Small intestine (tissue), 7 donors: Measurements from ENCODE around the gene AOAH. TPM values are rescaled to one million over a fixed set of nuclear protein-coding genes. Genes with fewer than 3 reads are reported as not detected.
"Not testable (repeated sequence)": the region's sequence is repeated elsewhere in the genome, so short reads cannot be mapped to it uniquely, and the experiment has no call there.

Source experiments
- DNase-seq, 2 donors: peaks; one replicate each; pipeline versions ENCODE4 v3.0.0 to v3.0.0-alpha.2; 2013
- FAIRE-seq: peaks from 2 replicates; lab custom pipeline; 2012; peaks lifted over from hg19 to GRCh38; lab: Jason Lieb, UNC
- H3K27ac ChIP-seq, 3 donors: one replicate each; pipeline ENCODE4 v1.5.1; 2013; ENCODE audit warnings: low read length in 2 of 3, mild to moderate bottlenecking in 2 of 3, control low read depth in 1 of 3, inconsistent platforms in 1 of 3, low read depth in 1 of 3, moderate library complexity in 1 of 3
- H3K27me3 ChIP-seq, 3 donors: one replicate each; pipeline ENCODE4 v1.6.1; 2013; ENCODE audit warnings: low read length in 3 of 3, inconsistent platforms in 1 of 3; ENCODE audit not compliant: control insufficient read depth in 3 of 3, insufficient read depth in 3 of 3
- H3K36me3 ChIP-seq, 3 donors: one replicate each; pipeline ENCODE4 v1.6.1; 2013; ENCODE audit warnings: low read length in 3 of 3, inconsistent platforms in 1 of 3, low read depth in 1 of 3, mild to moderate bottlenecking in 1 of 3, moderate library complexity in 1 of 3; ENCODE audit not compliant: control insufficient read depth in 3 of 3, insufficient read depth in 2 of 3
- H3K4me1 ChIP-seq, 3 donors: one replicate each; pipeline ENCODE4 v1.6.1; 2013; ENCODE audit warnings: low read length in 2 of 3, inconsistent platforms in 1 of 3, low read depth in 1 of 3, mild to moderate bottlenecking in 1 of 3, moderate library complexity in 1 of 3; ENCODE audit not compliant: control insufficient read depth in 3 of 3, insufficient read depth in 2 of 3
- H3K4me3 ChIP-seq, 3 donors: one replicate each; pipeline ENCODE4 v1.5.1; 2013; ENCODE audit warnings: low read length in 3 of 3, control low read depth in 1 of 3, inconsistent platforms in 1 of 3, low read depth in 1 of 3, mild to moderate bottlenecking in 1 of 3, moderate library complexity in 1 of 3
- H3K9me3 ChIP-seq, 2 donors: one replicate each; pipeline ENCODE4 v1.6.1; 2013; ENCODE audit warnings: low read depth in 1 of 2, low read length in 1 of 2; ENCODE audit not compliant: control insufficient read depth in 2 of 2, insufficient read depth in 1 of 2
- WGBS, 3 donors: extraction: QIAGEN DNeasy Blood & Tissue Kit; methylation state at CpG; one replicate each; pipeline ENCODE4 v1.1.7; 2013; 5-methylcytosine and 5-hydroxymethylcytosine counted together
- polyA plus RNA-seq, 4 donors: library from polyadenylated mRNA; stranded (reverse) in 3 of 4; unstranded in 1 of 4; fragments of 200-250 nt in 3 of 4; fragments of 120-200 nt in 1 of 4; gene quantifications; one replicate each; pipeline versions ENCODE4 v1.2.1 to v1.2.3, GENCODE V29; 2013
- donor health status: healthy with polysubstance abuse.
- donor health status: control.
- donor health status: control.
- donor health status: Bipolar disorder and iron deficiency.
- donor health status: healthy.

The AOAH gene
- polyA plus RNA-seq, 4 donors = 2.9 to 20.4 (median 8.4) TPM

- peak; percentile 60 to 69 for DNase-seq
- Histone ChIP-seq H3K36me3 (no peaks in the 10 kb centered on the region), H3K4me3 (no peak overlapping the region), H3K27ac (no peak overlapping the region), H3K27me3 (no peaks in the 10 kb centered on the region), H3K4me1 (no peaks in the 10 kb centered on the region), H3K9me3 (no peaks in the 10 kb centered on the region)
- WGBS, 3 donors = 22 to 33% (median 27%) methylated on average over 4 of the region's 4 CpGs
- peak; percentile 94 for FAIRE-seq
These were observed 236.4 kb downstream of the AOAH start for GRCh38 chr7:36487756-36488336.

GRCh38 chr7:36486336-36486735 lies 238.0 kb downstream of the AOAH start:
- FAIRE-seq (no peak), DNase-seq (no peak)
- no peaks in the 10 kb centered on the region for H3K36me3 ChIP-seq
- no peak overlapping the region for H3K27ac ChIP-seq
- no peaks in the 10 kb centered on the region for H3K9me3 ChIP-seq
- 69 to 78% (median 70%) methylated on average over 4 of the region's 4 CpGs for WGBS, 3 donors
- H3K4me3 ChIP-seq = no peak overlapping the region
- no peaks in the 10 kb centered on the region for H3K27me3 ChIP-seq
- no peaks in the 10 kb centered on the region for H3K4me1 ChIP-seq

- no peak overlapping the region for H3K27ac ChIP-seq
- no peak for FAIRE-seq
These were observed 240.0 kb downstream of the AOAH start for GRCh38 chr7:36484265-36484664.

GRCh38 chr7:36483853-36484252 lies 240.4 kb downstream of the AOAH start:
- not testable (repeated sequence) for H3K36me3 ChIP-seq, H3K27ac ChIP-seq, H3K9me3 ChIP-seq, H3K4me3 ChIP-seq, H3K4me1 ChIP-seq, H3K27me3 ChIP-seq, FAIRE-seq, DNase-seq
- WGBS, 3 donors = 73 to 74% (median 73%) methylated on average over 4 of the region's 4 CpGs

More at GRCh38 chr7:36484265-36484664, 240.0 kb downstream of the AOAH start:
- Histone ChIP-seq H3K36me3 (no peaks in the 10 kb centered on the region), H3K4me3 (no peak overlapping the region), H3K4me1 (no peaks in the 10 kb centered on the region), H3K27me3 (no peaks in the 10 kb centered on the region), H3K9me3 (no peaks in the 10 kb centered on the region)
- 56 to 63% (median 60%) methylated on average over 8 of the region's 8 CpGs for WGBS, 3 donors
- DNase-seq = peak in 1 of 2 donors; percentile 36

- no peak for FAIRE-seq
These were observed 245.5 kb downstream of the AOAH start for GRCh38 chr7:36478745-36479144.

GRCh38 chr7:36475381-36475780 lies 248.9 kb downstream of the AOAH start:
- no peaks in the 10 kb centered on the region for H3K9me3 ChIP-seq
- 78 to 86% (median 84%) methylated on average over 3 of the region's 3 CpGs for WGBS, 3 donors
- no peak overlapping the region for H3K27ac ChIP-seq
- H3K4me1 ChIP-seq = no peaks in the 10 kb centered on the region
- H3K27me3 ChIP-seq = no peaks in the 10 kb centered on the region
- FAIRE-seq (no peak), DNase-seq (no peak)
- no peak overlapping the region for H3K4me3 ChIP-seq
- H3K36me3 ChIP-seq = no peaks in the 10 kb centered on the region

More at GRCh38 chr7:36478745-36479144, 245.5 kb downstream of the AOAH start:
- Histone ChIP-seq H3K27me3 (no peaks in the 10 kb centered on the region), H3K9me3 (no peaks in the 10 kb centered on the region), H3K27ac (no peak overlapping the region), H3K36me3 (no peaks in the 10 kb centered on the region), H3K4me3 (no peak overlapping the region), H3K4me1 (no peaks in the 10 kb centered on the region)
- 86 to 89% (median 89%) methylated on average over 2 of the region's 2 CpGs for WGBS, 3 donors
- no peak for DNase-seq

- H3K27me3 ChIP-seq = no peaks in the 10 kb centered on the region
- no peaks in the 10 kb centered on the region for H3K9me3 ChIP-seq
- no peak overlapping the region for H3K27ac ChIP-seq
- no peak overlapping the region for H3K4me3 ChIP-seq
- DNase-seq = no peak
- no peak for FAIRE-seq
- H3K4me1 ChIP-seq = no peaks in the 10 kb centered on the region
- H3K36me3 ChIP-seq = no peaks in the 10 kb centered on the region
These were observed 249.3 kb downstream of the AOAH start for GRCh38 chr7:36475011-36475342.

GRCh38 chr7:36474283-36475010 lies 249.8 kb downstream of the AOAH start:
- H3K4me1 ChIP-seq = no peaks in the 10 kb centered on the region
- H3K36me3 ChIP-seq = no peaks in the 10 kb centered on the region
- no peak overlapping the region for H3K4me3 ChIP-seq
- WGBS, 3 donors = 52 to 65% (median 53%) methylated on average over 6 of the region's 6 CpGs
- no peaks in the 10 kb centered on the region for H3K9me3 ChIP-seq
- DNase-seq (no peak), FAIRE-seq (no peak)
- no peaks in the 10 kb centered on the region for H3K27me3 ChIP-seq
- H3K27ac ChIP-seq = no peak overlapping the region
